ENCODE measurements around the gene SENP5.
"Not testable (repeated sequence)": the region's sequence is repeated elsewhere in the genome, so short reads cannot be mapped to it uniquely, and the experiment has no call there.

Gene SENP5

GRCh38 chr3:196941729-196942225, 74.1 kb downstream of the SENP5 start:
- Mint-ChIP-seq H3K27me3 (no peaks in the 10 kb centered on the region), H3K4me3 (peak overlapping the region; percentile 87), H3K9me3 (no peaks in the 10 kb centered on the region), H3K4me1 (ENCODE audit: low read depth) (peaks cover 50% of the 10 kb centered on the region), H3K36me3 (ENCODE audit: low read depth) (peaks cover 81% of the 10 kb centered on the region), H3K27ac (peak overlapping the region; percentile 90)
- intact Hi-C loops (cut with micrococcal nuclease) = loop anchor here (1.0 to 2.0 kb wide), 2 partner anchors 27 to 74 kb away; partner anchors contain the start of genes PIGZ and SENP5

- H3K27ac Mint-ChIP-seq = peak within 1 kb of the TSS; percentile 90
- H3K27me3 Mint-ChIP-seq = no peaks in the 10 kb centered on the region
- H3K4me1 Mint-ChIP-seq (ENCODE audit: low read depth) = peaks cover 55% of the 10 kb centered on the region
- intact Hi-C loops (cut with micrococcal nuclease) = loop anchor here (1.0 to 2.0 kb wide), 2 partner anchors 26 to 75 kb away; partner anchors contain the start of genes PIGZ and SENP5
- peak within 1 kb of the TSS; percentile 87 for H3K4me3 Mint-ChIP-seq
- H3K36me3 Mint-ChIP-seq (ENCODE audit: low read depth) = peaks cover 81% of the 10 kb centered on the region
- no peaks in the 10 kb centered on the region for H3K9me3 Mint-ChIP-seq
Measured at GRCh38 chr3:196942226-196942914, 74.7 kb downstream of the SENP5 start, which contains the start of gene NCBP2. NCBP2 (minus strand) TSS chr3:196942528; CDS start chr3:196942503, 25 bp downstream.

- peak overlapping the region; percentile 87 for H3K4me3 Mint-ChIP-seq
- H3K36me3 Mint-ChIP-seq (ENCODE audit: low read depth) = peaks cover 81% of the 10 kb centered on the region
- intact Hi-C loops (cut with micrococcal nuclease) = loop anchor here (1.0 to 2.0 kb wide), 2 partner anchors 26 to 76 kb away; partner anchors contain the start of genes PIGZ and SENP5
- no peaks in the 10 kb centered on the region for H3K9me3 Mint-ChIP-seq
- no peaks in the 10 kb centered on the region for H3K27me3 Mint-ChIP-seq
- H3K4me1 Mint-ChIP-seq (ENCODE audit: low read depth) = peaks cover 57% of the 10 kb centered on the region
- peak overlapping the region; percentile 90 for H3K27ac Mint-ChIP-seq
Measured at GRCh38 chr3:196942915-196943277, 75.2 kb downstream of the SENP5 start.

- peaks cover 69% of the 10 kb centered on the region for H3K36me3 Mint-ChIP-seq (ENCODE audit: low read depth)
- intact Hi-C loops (cut with micrococcal nuclease); H3K4me3 Mint-ChIP-seq: not testable (repeated sequence)
Measured at GRCh38 chr3:196944037-196944790, 76.5 kb downstream of the SENP5 start.

GRCh38 chr3:196947136-196947859, 79.6 kb downstream of the SENP5 start:
- Mint-ChIP-seq H3K27ac (no peak overlapping the region), H3K36me3 (ENCODE audit: low read depth) (peaks cover 48% of the 10 kb centered on the region), H3K27me3 (no peaks in the 10 kb centered on the region), H3K4me3 (no peak overlapping the region), H3K9me3 (no peaks in the 10 kb centered on the region), H3K4me1 (ENCODE audit: low read depth) (peaks cover 30% of the 10 kb centered on the region)
- intact Hi-C loops (cut with micrococcal nuclease) = no loop called here

More at GRCh38 chr3:196944037-196944790, 76.5 kb downstream of the SENP5 start:
- H3K4me1 Mint-ChIP-seq (ENCODE audit: low read depth) = peaks cover 57% of the 10 kb centered on the region
- not testable (repeated sequence) for H3K27me3 Mint-ChIP-seq, H3K27ac Mint-ChIP-seq, H3K9me3 Mint-ChIP-seq

- Mint-ChIP-seq H3K27me3 (no peaks in the 10 kb centered on the region), H3K27ac (no peak overlapping the region), H3K36me3 (ENCODE audit: low read depth) (peaks cover 42% of the 10 kb centered on the region), H3K4me1 (ENCODE audit: low read depth) (peaks cover 29% of the 10 kb centered on the region), H3K9me3 (no peaks in the 10 kb centered on the region), H3K4me3 (no peak overlapping the region)
- intact Hi-C loops (cut with micrococcal nuclease) = no loop called here
Measured at GRCh38 chr3:196947860-196948441, 80.2 kb downstream of the SENP5 start.

GRCh38 chr3:196948442-196949284, 80.9 kb downstream of the SENP5 start:
- Mint-ChIP-seq H3K36me3 (ENCODE audit: low read depth) (peaks cover 39% of the 10 kb centered on the region), H3K27ac (no peak overlapping the region), H3K9me3 (no peaks in the 10 kb centered on the region), H3K4me3 (no peak overlapping the region), H3K4me1 (ENCODE audit: low read depth) (peaks cover 22% of the 10 kb centered on the region), H3K27me3 (no peaks in the 10 kb centered on the region)
- intact Hi-C loops (cut with micrococcal nuclease) = no loop called here

GRCh38 chr3:196949285-196949619, 81.5 kb downstream of the SENP5 start:
- Mint-ChIP-seq H3K36me3 (ENCODE audit: low read depth) (peaks cover 38% of the 10 kb centered on the region), H3K27ac (no peak overlapping the region), H3K9me3 (no peaks in the 10 kb centered on the region), H3K27me3 (no peaks in the 10 kb centered on the region), H3K4me1 (ENCODE audit: low read depth) (peaks cover 18% of the 10 kb centered on the region), H3K4me3 (no peak overlapping the region)
- intact Hi-C loops (cut with micrococcal nuclease) = no loop called here

GRCh38 chr3:196949750-196950149, 82.0 kb downstream of the SENP5 start:
- no peak overlapping the region for H3K27ac Mint-ChIP-seq
- H3K4me1 Mint-ChIP-seq (ENCODE audit: low read depth) = peaks cover 13% of the 10 kb centered on the region
- H3K27me3 Mint-ChIP-seq = no peaks in the 10 kb centered on the region
- no peaks in the 10 kb centered on the region for H3K9me3 Mint-ChIP-seq
- no peak overlapping the region for H3K4me3 Mint-ChIP-seq
- intact Hi-C loops (cut with micrococcal nuclease) = no loop called here
- H3K36me3 Mint-ChIP-seq (ENCODE audit: low read depth) = peaks cover 33% of the 10 kb centered on the region

- Mint-ChIP-seq H3K4me1 (ENCODE audit: low read depth) (peaks cover 11% of the 10 kb centered on the region), H3K4me3 (no peak overlapping the region), H3K27ac (no peak overlapping the region), H3K27me3 (no peaks in the 10 kb centered on the region), H3K9me3 (no peaks in the 10 kb centered on the region), H3K36me3 (ENCODE audit: low read depth) (peaks cover 22% of the 10 kb centered on the region)
- intact Hi-C loops (cut with micrococcal nuclease) = no loop called here
Measured at GRCh38 chr3:196951371-196951770, 83.7 kb downstream of the SENP5 start.

GRCh38 chr3:196954832-196955231, 87.1 kb downstream of the SENP5 start:
- no peaks in the 10 kb centered on the region for H3K4me1 Mint-ChIP-seq (ENCODE audit: low read depth)
- no peak overlapping the region for H3K27ac Mint-ChIP-seq
- no peaks in the 10 kb centered on the region for H3K36me3 Mint-ChIP-seq (ENCODE audit: low read depth)
- no peaks in the 10 kb centered on the region for H3K9me3 Mint-ChIP-seq
- intact Hi-C loops (cut with micrococcal nuclease) = no loop called here
- H3K27me3 Mint-ChIP-seq = no peaks in the 10 kb centered on the region
- H3K4me3 Mint-ChIP-seq = no peak overlapping the region

- Mint-ChIP-seq H3K27ac (no peak overlapping the region), H3K4me1 (ENCODE audit: low read depth) (peaks cover 19% of the 10 kb centered on the region), H3K9me3 (peaks cover 14% of the 10 kb centered on the region), H3K4me3 (no peak overlapping the region), H3K36me3 (ENCODE audit: low read depth) (peaks cover 26% of the 10 kb centered on the region), H3K27me3 (peaks cover under 1% of the 10 kb centered on the region)
- intact Hi-C loops (cut with micrococcal nuclease) = no loop called here
Measured at GRCh38 chr3:196962108-196962929, 94.6 kb downstream of the SENP5 start.
